Skeletal muscle tissue (tissue), 4 donors: ENCODE data around the gene SNX5. TPM values are rescaled to one million over a fixed set of nuclear protein-coding genes. Genes with fewer than 3 reads are reported as not detected.
A peak's percentile ranks its signal among the peaks of the same experiment; 100 is the strongest.

ENCODE experiments used
- H3K27ac ChIP-seq: one replicate; pipeline ENCODE4 v1.7.0; 2013; ENCODE audit warnings: mild to moderate bottlenecking, low read depth, low read length, inconsistent platforms
- H3K27me3 ChIP-seq, 3 donors: one replicate each; pipeline ENCODE4 v1.7.0; 2013; ENCODE audit warnings: low read length in 3 of 3; ENCODE audit not compliant: control insufficient read depth in 3 of 3, insufficient read depth in 3 of 3
- H3K36me3 ChIP-seq, 3 donors: one replicate each; pipeline ENCODE4 v1.7.0; 2013; ENCODE audit warnings: low read length in 3 of 3; ENCODE audit not compliant: control insufficient read depth in 3 of 3, insufficient read depth in 3 of 3
- H3K4me1 ChIP-seq, 3 donors: one replicate each; pipeline ENCODE4 v1.7.0; 2013; ENCODE audit warnings: low read length in 3 of 3, mild to moderate bottlenecking in 3 of 3; ENCODE audit not compliant: control insufficient read depth in 3 of 3, insufficient read depth in 3 of 3
- H3K4me3 ChIP-seq, 3 donors: one replicate each; pipeline ENCODE4 v1.7.0; 2013; ENCODE audit warnings: low read length in 3 of 3
- H3K9ac ChIP-seq, 3 donors: one replicate each; pipeline ENCODE4 v1.7.0; 2013; ENCODE audit warnings: low read length in 3 of 3, mild to moderate bottlenecking in 3 of 3, moderate library complexity in 2 of 3, low read depth in 1 of 3
- H3K9me3 ChIP-seq, 3 donors: one replicate each; pipeline ENCODE4 v1.7.0; 2013; ENCODE audit warnings: low read length in 3 of 3; ENCODE audit not compliant: control insufficient read depth in 3 of 3
- total RNA-seq: library from RNA; depleted of rRNA; stranded (reverse); fragments of >200 nt; gene quantifications from one replicate; pipeline ENCODE4 v1.2.3, GENCODE V29; 2014
- donor health status: Osteomylitis.

SNX5 gene
- total RNA-seq, 1 donor from 2014 or later: 95.0 TPM

- Histone ChIP-seq H3K4me3 (no peak overlapping the region), H3K27ac (peak overlapping the region; percentile 71), H3K27me3 (no peaks in the 10 kb centered on the region), H3K36me3 (peaks cover 0 to 6% (median 5%) of the 10 kb centered on the region in 3 donors), H3K4me1 (peaks cover 43 to 55% (median 53%) of the 10 kb centered on the region in 3 donors), H3K9me3 (no peaks in the 10 kb centered on the region), H3K9ac (no peak overlapping the region)
These were observed 32.8 kb downstream of the SNX5 start for GRCh38 chr20:17935761-17936160.

DNA sequence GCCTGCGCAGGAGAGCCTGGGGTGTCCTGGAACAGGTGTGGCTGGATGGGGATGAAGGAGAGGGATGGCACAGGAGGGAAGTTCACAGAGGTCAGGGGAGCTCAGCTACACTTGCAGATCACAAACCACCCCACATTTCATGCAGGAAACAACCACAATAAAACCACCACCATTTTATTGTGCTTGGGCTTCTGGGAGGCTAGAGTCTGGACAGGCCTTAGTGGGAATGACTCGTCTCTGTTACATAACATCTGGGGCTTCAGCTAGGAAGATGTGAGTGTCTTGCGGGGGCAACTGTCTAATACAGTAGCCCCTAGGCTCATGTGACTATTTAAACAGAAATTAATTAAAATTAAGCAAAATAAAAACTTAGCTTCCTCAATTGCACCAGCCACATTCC is 33.4 kb downstream of the SNX5 start:
- Histone ChIP-seq H3K4me1 (peaks cover 43 to 54% (median 53%) of the 10 kb centered on the region in 3 donors), H3K27ac (no peak overlapping the region), H3K9ac (no peak overlapping the region), H3K4me3 (no peak overlapping the region), H3K9me3 (no peaks in the 10 kb centered on the region), H3K27me3 (no peaks in the 10 kb centered on the region), H3K36me3 (peaks cover 0 to under 1% (median 0%) of the 10 kb centered on the region in 3 donors)

GRCh38 chr20:17934141-17934862 is 34.3 kb downstream of the SNX5 start:
- no peaks in the 10 kb centered on the region for H3K36me3 ChIP-seq
- no peak overlapping the region for H3K4me3 ChIP-seq
- H3K27me3 ChIP-seq: no peaks in the 10 kb centered on the region
- H3K27ac ChIP-seq: peak overlapping the region; percentile 58
- no peaks in the 10 kb centered on the region for H3K9me3 ChIP-seq
- peaks cover 41 to 46% (median 45%) of the 10 kb centered on the region in 3 donors for H3K4me1 ChIP-seq
- H3K9ac ChIP-seq: no peak overlapping the region

DNA sequence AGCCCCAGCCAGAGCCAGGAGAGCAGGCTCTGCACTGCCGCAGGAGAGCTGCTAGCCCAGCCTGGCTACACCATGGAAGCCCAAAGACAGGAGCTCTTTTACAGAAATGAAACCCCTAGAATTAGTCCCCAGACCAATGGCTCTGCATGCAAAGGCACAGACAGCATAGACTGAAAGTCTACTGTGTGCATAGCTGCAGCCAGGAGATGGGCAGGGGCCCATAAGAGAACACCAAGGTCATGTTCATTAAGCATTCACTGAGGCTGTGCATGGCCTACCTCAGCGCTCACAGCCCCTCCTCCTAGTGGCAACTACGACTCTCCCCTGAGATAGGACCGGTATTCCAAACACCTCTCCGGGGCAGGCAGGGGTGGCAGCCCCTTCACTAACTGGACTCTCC is 34.9 kb downstream of the SNX5 start:
- H3K27ac ChIP-seq: peak overlapping the region; percentile 58
- H3K4me1 ChIP-seq: peaks cover 41 to 45% (median 43%) of the 10 kb centered on the region in 3 donors
- no peak overlapping the region for H3K9ac ChIP-seq
- no peak overlapping the region for H3K4me3 ChIP-seq
- no peaks in the 10 kb centered on the region for H3K9me3 ChIP-seq
- H3K36me3 ChIP-seq: no peaks in the 10 kb centered on the region
- H3K27me3 ChIP-seq: no peaks in the 10 kb centered on the region

GRCh38 chr20:17933121-17933520 is 35.5 kb downstream of the SNX5 start:
- Histone ChIP-seq H3K27me3 (no peaks in the 10 kb centered on the region), H3K4me3 (no peak overlapping the region), H3K36me3 (no peaks in the 10 kb centered on the region), H3K4me1 (peaks cover 42 to 47% (median 45%) of the 10 kb centered on the region in 3 donors), H3K27ac (no peak overlapping the region), H3K9ac (no peak overlapping the region), H3K9me3 (no peaks in the 10 kb centered on the region)

DNA sequence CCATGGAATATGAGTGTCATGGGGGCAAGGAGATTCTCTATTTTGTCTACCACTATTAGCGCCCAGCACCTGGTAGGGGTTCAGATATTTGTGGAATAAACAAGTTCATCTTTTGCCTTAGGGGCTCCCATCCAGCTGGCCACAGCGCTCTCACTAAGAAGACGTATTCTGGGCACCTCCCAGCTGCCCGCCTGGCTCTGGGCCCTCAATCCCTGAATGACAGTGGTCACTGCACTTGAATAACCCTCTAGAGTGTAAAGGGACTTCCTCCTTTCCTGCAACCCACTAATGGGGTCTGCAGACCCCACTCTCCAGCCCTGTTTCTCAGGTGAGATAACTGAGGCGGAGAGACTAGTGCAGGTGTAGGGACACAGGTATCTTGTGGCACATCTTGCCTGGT is 36.2 kb downstream of the SNX5 start:
- Histone ChIP-seq H3K9me3 (no peaks in the 10 kb centered on the region), H3K27me3 (no peaks in the 10 kb centered on the region), H3K4me3 (no peak overlapping the region), H3K9ac (no peak overlapping the region), H3K36me3 (no peaks in the 10 kb centered on the region), H3K27ac (no peak overlapping the region), H3K4me1 (peaks cover 41 to 45% (median 42%) of the 10 kb centered on the region in 3 donors)

GRCh38 chr20:17931513-17931912 is 37.1 kb downstream of the SNX5 start:
- Histone ChIP-seq H3K27ac (no peak overlapping the region), H3K36me3 (no peaks in the 10 kb centered on the region), H3K9ac (no peak overlapping the region), H3K4me3 (no peak overlapping the region), H3K4me1 (peaks cover 32 to 36% (median 34%) of the 10 kb centered on the region in 3 donors), H3K27me3 (no peaks in the 10 kb centered on the region), H3K9me3 (no peaks in the 10 kb centered on the region)

GRCh38 chr20:17928633-17929311 is 39.8 kb downstream of the SNX5 start:
- Histone ChIP-seq H3K4me1 (peaks cover 24 to 31% (median 28%) of the 10 kb centered on the region in 3 donors), H3K9ac (peak overlapping the region in 2 of 3 donors; percentile 23 to 25), H3K27me3 (no peaks in the 10 kb centered on the region), H3K27ac (peak overlapping the region; percentile 81), H3K36me3 (no peaks in the 10 kb centered on the region), H3K4me3 (no peak overlapping the region), H3K9me3 (no peaks in the 10 kb centered on the region)

- Histone ChIP-seq H3K36me3 (no peaks in the 10 kb centered on the region), H3K27me3 (no peaks in the 10 kb centered on the region), H3K4me1 (peaks cover 24 to 29% (median 27%) of the 10 kb centered on the region in 3 donors), H3K9me3 (no peaks in the 10 kb centered on the region), H3K4me3 (no peak overlapping the region), H3K9ac (peak overlapping the region in 1 of 3 donors; percentile 25), H3K27ac (peak overlapping the region; percentile 81)
These were observed 40.4 kb downstream of the SNX5 start for GRCh38 chr20:17928211-17928611.

GRCh38 chr20:17925940-17926300 is 42.7 kb downstream of the SNX5 start:
- H3K9ac ChIP-seq: no peak overlapping the region
- H3K36me3 ChIP-seq: no peaks in the 10 kb centered on the region
- no peak overlapping the region for H3K4me3 ChIP-seq
- H3K27ac ChIP-seq: no peak overlapping the region
- H3K4me1 ChIP-seq: peaks cover 14 to 20% (median 19%) of the 10 kb centered on the region in 3 donors
- no peaks in the 10 kb centered on the region for H3K9me3 ChIP-seq
- no peaks in the 10 kb centered on the region for H3K27me3 ChIP-seq
